ENCODE measurements around the gene SLC20A1. TPM values are rescaled to one million over a fixed set of nuclear protein-coding genes. Genes with fewer than 3 reads are reported as not detected.

Gene SLC20A1
- 136 to 146 TPM (median 146 TPM) in 5 replicates for total RNA-seq (2022; extraction: Qiagen RNA extraction)

GRCh38 chr2:112645310-112646101, at the start of gene SLC20A1:
Gene SLC20A1 (plus strand): TSS chr2:112645939. CDS start chr2:112646829, 890 bp downstream.

Other genes starting within 250 kb of the SLC20A1 start
- gene RGPD8, start 212.3 kb upstream of the SLC20A1 start, total RNA-seq (2022; extraction: Qiagen RNA extraction): 1.6 to 4.1 TPM (median 3.3 TPM) in 5 replicates
- 34.9 to 40.6 TPM (median 39.1 TPM) in 5 replicates for gene TTL, start 163.8 kb upstream of the SLC20A1 start, total RNA-seq (2022; extraction: Qiagen RNA extraction)
- 22.3 to 26.5 TPM (median 22.5 TPM) in 5 replicates for gene POLR1B, start 103.5 kb upstream of the SLC20A1 start, total RNA-seq (2022; extraction: Qiagen RNA extraction)
- 57.4 to 84.9 TPM (median 61.6 TPM) in 5 replicates for gene CHCHD5, start 61.3 kb upstream of the SLC20A1 start, total RNA-seq (2022; extraction: Qiagen RNA extraction)
- gene NT5DC4, start 75.1 kb downstream of the SLC20A1 start, total RNA-seq (2022; extraction: Qiagen RNA extraction): not detected in 5 replicates
- gene CKAP2L, start 118.7 kb downstream of the SLC20A1 start, total RNA-seq (2022; extraction: Qiagen RNA extraction): 12.1 to 16.9 TPM (median 15.1 TPM) in 5 replicates
- 0.14 to 0.28 TPM (median 0.21 TPM) in 5 replicates for gene IL1A, start 138.6 kb downstream of the SLC20A1 start, total RNA-seq (2022; extraction: Qiagen RNA extraction)
- gene IL1B, start 190.8 kb downstream of the SLC20A1 start, total RNA-seq (2022; extraction: Qiagen RNA extraction): 0.13 to 0.17 TPM (median 0.14 TPM) in 4 of 5 replicates, not detected in the other